ENCODE measurements around the gene NANP.
"Not testable (repeated sequence)": the region's sequence is repeated elsewhere in the genome, so short reads cannot be mapped to it uniquely, and the experiment has no call there.

The NANP gene

GRCh38 chr20:25626779-25627178 is 3.0 kb upstream of the NANP start:
- Mint-ChIP-seq H3K4me3 (no peak overlapping the region), H3K9me3 (peaks cover 20% of the 10 kb centered on the region), H3K36me3 (peaks cover 14% of the 10 kb centered on the region), H3K27ac (no peak overlapping the region), H3K27me3 (peaks cover 5% of the 10 kb centered on the region), H3K4me1 (peaks cover 21% of the 10 kb centered on the region)
- no peak for DNase-seq
- CTCF ChIA-PET: no interaction called here

GRCh38 chr20:25624500-25624939 is 706 bp upstream of the NANP start:
- Mint-ChIP-seq H3K27me3 (peaks cover 5% of the 10 kb centered on the region), H3K9me3 (peaks cover 13% of the 10 kb centered on the region), H3K4me1 (peaks cover 32% of the 10 kb centered on the region), H3K27ac (peak overlapping the region; percentile 95), H3K4me3 (peak overlapping the region; percentile 93), H3K36me3 (peaks cover 12% of the 10 kb centered on the region)
- no peak for DNase-seq
- CTCF ChIA-PET: no interaction called here

GRCh38 chr20:25623225-25623735 is 534 bp downstream of the NANP start:
- H3K27me3 Mint-ChIP-seq: peaks cover 5% of the 10 kb centered on the region
- peaks cover 34% of the 10 kb centered on the region for H3K4me1 Mint-ChIP-seq
- CTCF ChIA-PET: no interaction called here
- H3K4me3 Mint-ChIP-seq: peak overlapping the region; percentile 93
- peak; percentile 52 for DNase-seq
- H3K36me3 Mint-ChIP-seq: peaks cover 11% of the 10 kb centered on the region
- peaks cover 10% of the 10 kb centered on the region for H3K9me3 Mint-ChIP-seq
- H3K27ac Mint-ChIP-seq: peak overlapping the region; percentile 95

- CTCF ChIA-PET: no interaction called here
- Mint-ChIP-seq H3K4me1 (peaks cover 34% of the 10 kb centered on the region), H3K9me3 (peaks cover 6% of the 10 kb centered on the region), H3K27ac (peak overlapping the region; percentile 79), H3K27me3 (peaks cover 5% of the 10 kb centered on the region), H3K36me3 (peaks cover 7% of the 10 kb centered on the region), H3K4me3 (peak overlapping the region; percentile 93)
- DNase-seq: no peak
Measured at GRCh38 chr20:25622450-25623224, 1.2 kb downstream of the NANP start.

GRCh38 chr20:25622049-25622448 is 1.8 kb downstream of the NANP start:
- CTCF ChIA-PET: no interaction called here
- Mint-ChIP-seq H3K4me1 (peaks cover 34% of the 10 kb centered on the region), H3K9me3 (peaks cover 3% of the 10 kb centered on the region), H3K36me3 (peaks cover 7% of the 10 kb centered on the region), H3K27ac (no peak overlapping the region), H3K27me3 (peaks cover 5% of the 10 kb centered on the region), H3K4me3 (peak overlapping the region; percentile 93)
- no peak for DNase-seq

- H3K27ac Mint-ChIP-seq: no peak overlapping the region
- H3K4me3 Mint-ChIP-seq: no peak overlapping the region
- peaks cover 33% of the 10 kb centered on the region for H3K4me1 Mint-ChIP-seq
- peaks cover 5% of the 10 kb centered on the region for H3K27me3 Mint-ChIP-seq
- no peak for DNase-seq
- CTCF ChIA-PET: no interaction called here
- H3K9me3 Mint-ChIP-seq: no peaks in the 10 kb centered on the region
- H3K36me3 Mint-ChIP-seq: peaks cover 9% of the 10 kb centered on the region
Measured at GRCh38 chr20:25619514-25619913, 4.3 kb downstream of the NANP start.

- Mint-ChIP-seq H3K9me3 (no peaks in the 10 kb centered on the region), H3K4me3 (no peak overlapping the region), H3K36me3 (peaks cover 8% of the 10 kb centered on the region), H3K27me3 (no peaks in the 10 kb centered on the region), H3K27ac (no peak overlapping the region), H3K4me1 (peaks cover 2% of the 10 kb centered on the region)
- CTCF ChIA-PET: no interaction called here
- no peak for DNase-seq
Measured at GRCh38 chr20:25608774-25609173, 15.0 kb downstream of the NANP start.

GRCh38 chr20:25606094-25606695 is 17.6 kb downstream of the NANP start:
- no peaks in the 10 kb centered on the region for H3K9me3 Mint-ChIP-seq
- no peak for DNase-seq
- CTCF ChIA-PET: no interaction called here
- peaks cover 2% of the 10 kb centered on the region for H3K4me1 Mint-ChIP-seq
- H3K27ac Mint-ChIP-seq: no peak overlapping the region
- no peaks in the 10 kb centered on the region for H3K27me3 Mint-ChIP-seq
- peaks cover 2% of the 10 kb centered on the region for H3K36me3 Mint-ChIP-seq
- no peak overlapping the region for H3K4me3 Mint-ChIP-seq

- no peaks in the 10 kb centered on the region for H3K27me3 Mint-ChIP-seq
- no peak for DNase-seq
- no peaks in the 10 kb centered on the region for H3K9me3 Mint-ChIP-seq
- CTCF ChIA-PET: no interaction called here
- H3K4me1 Mint-ChIP-seq: peaks cover 2% of the 10 kb centered on the region
- H3K27ac Mint-ChIP-seq: no peak overlapping the region
- H3K4me3 Mint-ChIP-seq: no peak overlapping the region
- no peaks in the 10 kb centered on the region for H3K36me3 Mint-ChIP-seq
Measured at GRCh38 chr20:25605148-25605547, 18.7 kb downstream of the NANP start.

- Mint-ChIP-seq H3K4me1 (peaks cover 2% of the 10 kb centered on the region), H3K4me3 (no peak overlapping the region), H3K27ac (no peak overlapping the region), H3K9me3 (no peaks in the 10 kb centered on the region), H3K36me3 (no peaks in the 10 kb centered on the region), H3K27me3 (no peaks in the 10 kb centered on the region)
- DNase-seq: no peak
- CTCF ChIA-PET: no interaction called here
Measured at GRCh38 chr20:25604611-25605010, 19.2 kb downstream of the NANP start.

GRCh38 chr20:25602914-25603309 is 20.9 kb downstream of the NANP start:
- H3K27ac Mint-ChIP-seq, DNase-seq, H3K4me3 Mint-ChIP-seq: not testable (repeated sequence)

GRCh38 chr20:25602191-25602913 is 21.5 kb downstream of the NANP start:
- H3K36me3 Mint-ChIP-seq, H3K9me3 Mint-ChIP-seq, H3K4me1 Mint-ChIP-seq, DNase-seq, H3K4me3 Mint-ChIP-seq, CTCF ChIA-PET, H3K27ac Mint-ChIP-seq, H3K27me3 Mint-ChIP-seq: not testable (repeated sequence)

More at GRCh38 chr20:25602914-25603309, 20.9 kb downstream of the NANP start:
- CTCF ChIA-PET, H3K4me1 Mint-ChIP-seq, H3K9me3 Mint-ChIP-seq, H3K36me3 Mint-ChIP-seq, H3K27me3 Mint-ChIP-seq: not testable (repeated sequence)

GRCh38 chr20:25601659-25602058 is 22.2 kb downstream of the NANP start:
- Mint-ChIP-seq H3K36me3 (no peaks in the 10 kb centered on the region), H3K4me3 (no peak overlapping the region), H3K4me1 (no peaks in the 10 kb centered on the region), H3K27me3 (no peaks in the 10 kb centered on the region), H3K9me3 (no peaks in the 10 kb centered on the region), H3K27ac (no peak overlapping the region)
- no peak for DNase-seq
- CTCF ChIA-PET: no interaction called here

- Mint-ChIP-seq H3K27me3 (peaks cover 5% of the 10 kb centered on the region), H3K27ac (no peak overlapping the region), H3K4me3 (no peak overlapping the region), H3K4me1 (no peaks in the 10 kb centered on the region), H3K9me3 (no peaks in the 10 kb centered on the region), H3K36me3 (no peaks in the 10 kb centered on the region)
- DNase-seq: no peak
- CTCF ChIA-PET: no interaction called here
Measured at GRCh38 chr20:25600632-25601031, 23.2 kb downstream of the NANP start.
